ENCODE results near the gene KIRREL1.

Gene KIRREL1

GRCh38 chr1:158146739-158147138 is 153.3 kb downstream of the KIRREL1 start:
- DNase-seq (ENCODE audit: low spot score), result no peak

- no peak for DNase-seq (ENCODE audit: low spot score)
Measured at GRCh38 chr1:158147401-158147800, 154.0 kb downstream of the KIRREL1 start.

GRCh38 chr1:158147869-158148268 is 154.4 kb downstream of the KIRREL1 start:
- no peak for DNase-seq (ENCODE audit: low spot score)

GRCh38 chr1:158148468-158148867 is 155.0 kb downstream of the KIRREL1 start:
- peak; percentile 51 for DNase-seq (ENCODE audit: low spot score)

- peak; percentile 23 for DNase-seq (ENCODE audit: low spot score)
Measured at GRCh38 chr1:158149175-158149574, 155.7 kb downstream of the KIRREL1 start.
